WI38 (cell line): ENCODE measurements around the gene PODNL1.

ENCODE experiments used
- H3K4me3 ChIP-seq: 2 replicates; pipeline ENCODE4 v1.5.1; 2011; ENCODE audit warnings: low read depth, mild to moderate bottlenecking, control low read depth, low read length
- TF ChIP-seq, protein P1 (sequence below): IDR thresholded peaks from 2 replicates; pipeline ENCODE4 v1.5.1; 2012; ENCODE audit warnings: low read depth, mild to moderate bottlenecking, control low read depth, low read length

PODNL1 gene, protein sequence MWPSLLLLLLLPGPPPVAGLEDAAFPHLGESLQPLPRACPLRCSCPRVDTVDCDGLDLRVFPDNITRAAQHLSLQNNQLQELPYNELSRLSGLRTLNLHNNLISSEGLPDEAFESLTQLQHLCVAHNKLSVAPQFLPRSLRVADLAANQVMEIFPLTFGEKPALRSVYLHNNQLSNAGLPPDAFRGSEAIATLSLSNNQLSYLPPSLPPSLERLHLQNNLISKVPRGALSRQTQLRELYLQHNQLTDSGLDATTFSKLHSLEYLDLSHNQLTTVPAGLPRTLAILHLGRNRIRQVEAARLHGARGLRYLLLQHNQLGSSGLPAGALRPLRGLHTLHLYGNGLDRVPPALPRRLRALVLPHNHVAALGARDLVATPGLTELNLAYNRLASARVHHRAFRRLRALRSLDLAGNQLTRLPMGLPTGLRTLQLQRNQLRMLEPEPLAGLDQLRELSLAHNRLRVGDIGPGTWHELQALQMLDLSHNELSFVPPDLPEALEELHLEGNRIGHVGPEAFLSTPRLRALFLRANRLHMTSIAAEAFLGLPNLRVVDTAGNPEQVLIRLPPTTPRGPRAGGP

DNA sequence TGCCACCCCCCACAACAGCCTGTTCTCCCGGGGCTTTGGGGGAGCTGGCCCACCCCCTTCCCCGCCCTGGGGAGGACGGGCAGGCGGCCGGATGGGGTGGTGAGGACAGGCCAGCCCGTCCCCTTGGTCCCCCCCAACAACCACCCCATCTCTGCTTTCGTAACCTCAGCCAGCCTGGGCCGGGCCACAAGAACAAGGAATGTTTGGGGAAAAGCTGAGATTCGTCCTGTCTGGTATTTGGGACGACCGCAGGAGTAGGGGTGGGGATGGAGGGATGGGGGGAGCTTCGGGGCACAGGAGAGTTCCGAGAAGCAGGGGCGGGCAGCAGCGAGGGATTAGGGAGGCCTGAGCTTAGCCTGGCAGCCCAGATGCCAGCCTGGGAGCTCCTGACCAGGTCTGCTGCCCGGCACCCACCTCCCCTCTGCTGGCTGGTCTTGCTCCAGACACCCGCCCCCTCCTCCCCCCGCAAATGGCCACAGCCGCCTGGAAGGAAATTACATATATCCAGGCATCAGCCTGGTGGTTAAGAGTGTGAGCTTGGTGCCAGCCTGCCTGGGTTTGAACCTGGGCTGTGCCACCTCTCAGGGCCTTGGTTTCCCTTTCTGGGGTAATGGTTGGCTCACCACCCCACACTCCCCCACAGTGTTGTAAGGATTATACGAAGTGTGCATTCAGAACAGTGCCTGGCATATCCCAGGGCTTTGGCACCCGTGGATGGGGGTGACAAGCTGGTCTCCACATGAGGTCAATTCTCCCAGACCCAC, at the start of gene PODNL1:
TSS of gene PODNL1 (minus strand) at position 117 of the 764 bp plus-strand sequence. CDS start 236 bp downstream, outside the sequence.
- H3K4me3 ChIP-seq = peak within 1 kb of the TSS; percentile 52
- TF ChIP-seq, protein P1, sequence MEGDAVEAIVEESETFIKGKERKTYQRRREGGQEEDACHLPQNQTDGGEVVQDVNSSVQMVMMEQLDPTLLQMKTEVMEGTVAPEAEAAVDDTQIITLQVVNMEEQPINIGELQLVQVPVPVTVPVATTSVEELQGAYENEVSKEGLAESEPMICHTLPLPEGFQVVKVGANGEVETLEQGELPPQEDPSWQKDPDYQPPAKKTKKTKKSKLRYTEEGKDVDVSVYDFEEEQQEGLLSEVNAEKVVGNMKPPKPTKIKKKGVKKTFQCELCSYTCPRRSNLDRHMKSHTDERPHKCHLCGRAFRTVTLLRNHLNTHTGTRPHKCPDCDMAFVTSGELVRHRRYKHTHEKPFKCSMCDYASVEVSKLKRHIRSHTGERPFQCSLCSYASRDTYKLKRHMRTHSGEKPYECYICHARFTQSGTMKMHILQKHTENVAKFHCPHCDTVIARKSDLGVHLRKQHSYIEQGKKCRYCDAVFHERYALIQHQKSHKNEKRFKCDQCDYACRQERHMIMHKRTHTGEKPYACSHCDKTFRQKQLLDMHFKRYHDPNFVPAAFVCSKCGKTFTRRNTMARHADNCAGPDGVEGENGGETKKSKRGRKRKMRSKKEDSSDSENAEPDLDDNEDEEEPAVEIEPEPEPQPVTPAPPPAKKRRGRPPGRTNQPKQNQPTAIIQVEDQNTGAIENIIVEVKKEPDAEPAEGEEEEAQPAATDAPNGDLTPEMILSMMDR = no peak

DNA sequence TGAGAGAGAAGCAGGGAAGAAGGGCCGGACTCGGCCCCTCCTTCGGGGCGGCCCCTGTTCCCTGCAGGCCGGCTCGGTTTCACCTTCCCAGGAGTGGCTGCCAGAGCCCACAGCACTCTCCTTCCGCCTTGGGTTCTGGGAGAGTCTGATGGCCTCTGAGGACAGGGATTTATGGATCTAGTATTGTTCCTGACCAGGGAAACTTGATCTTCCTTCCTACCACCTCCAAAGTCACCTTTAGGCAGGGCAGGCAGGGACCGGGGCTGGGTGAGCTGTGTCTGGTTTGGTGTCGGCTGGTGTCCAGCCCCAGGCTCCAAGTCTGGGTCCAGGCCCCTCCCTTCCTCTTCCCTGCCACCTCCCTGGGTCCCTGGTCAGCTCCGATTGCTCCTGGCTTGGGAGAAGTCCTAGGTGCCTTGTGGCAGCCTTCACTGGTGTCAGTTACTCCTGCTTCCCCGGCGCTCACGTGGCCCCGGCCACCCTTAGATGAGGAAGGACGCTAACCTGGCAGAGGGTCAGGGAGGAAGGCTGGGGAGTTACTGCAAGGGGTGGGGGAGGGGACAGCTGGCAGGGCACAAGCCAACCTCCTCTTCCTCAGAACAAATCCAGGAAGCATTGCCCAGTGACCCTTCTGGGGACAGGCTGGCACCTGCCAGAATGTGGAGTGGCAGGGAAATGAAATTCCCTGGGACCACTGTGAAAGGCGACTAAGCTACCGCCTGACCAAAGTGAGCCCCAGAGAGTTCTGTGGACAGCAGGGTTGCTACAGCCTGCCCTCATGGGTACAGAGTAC, 49.1 kb upstream of the PODNL1 start:
- TF ChIP-seq, protein P1 = no peak
- no peak overlapping the region for H3K4me3 ChIP-seq

DNA sequence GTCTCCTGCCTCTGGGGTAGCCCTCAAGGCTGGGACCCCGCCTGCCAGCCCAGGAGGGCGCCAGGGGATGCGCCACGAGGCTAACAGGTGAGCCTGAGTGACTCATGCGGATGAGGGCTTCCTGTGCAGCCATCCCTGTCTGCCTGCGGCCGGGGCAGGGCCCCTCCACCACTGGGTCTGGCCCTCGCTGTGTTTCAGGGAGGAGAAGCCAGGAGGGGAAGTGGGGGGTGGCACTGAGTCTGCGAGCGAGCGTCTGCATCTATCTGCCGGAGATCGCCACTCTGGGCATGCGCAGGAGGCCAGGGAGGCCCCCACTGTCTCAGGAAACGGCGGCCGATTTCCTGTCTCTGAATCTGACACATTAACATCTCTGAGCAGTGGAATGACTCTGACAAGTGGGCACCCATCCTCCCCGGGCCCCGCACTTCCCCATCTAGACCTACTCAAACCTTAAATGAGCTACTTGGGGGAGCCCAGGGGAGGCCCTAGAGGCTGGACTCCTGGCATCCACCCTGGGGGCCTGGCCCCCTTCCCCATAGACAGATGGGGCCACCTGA, 48.2 kb upstream of the PODNL1 start:
- H3K4me3 ChIP-seq = no peak overlapping the region
- TF ChIP-seq, protein P1 = no peak

DNA sequence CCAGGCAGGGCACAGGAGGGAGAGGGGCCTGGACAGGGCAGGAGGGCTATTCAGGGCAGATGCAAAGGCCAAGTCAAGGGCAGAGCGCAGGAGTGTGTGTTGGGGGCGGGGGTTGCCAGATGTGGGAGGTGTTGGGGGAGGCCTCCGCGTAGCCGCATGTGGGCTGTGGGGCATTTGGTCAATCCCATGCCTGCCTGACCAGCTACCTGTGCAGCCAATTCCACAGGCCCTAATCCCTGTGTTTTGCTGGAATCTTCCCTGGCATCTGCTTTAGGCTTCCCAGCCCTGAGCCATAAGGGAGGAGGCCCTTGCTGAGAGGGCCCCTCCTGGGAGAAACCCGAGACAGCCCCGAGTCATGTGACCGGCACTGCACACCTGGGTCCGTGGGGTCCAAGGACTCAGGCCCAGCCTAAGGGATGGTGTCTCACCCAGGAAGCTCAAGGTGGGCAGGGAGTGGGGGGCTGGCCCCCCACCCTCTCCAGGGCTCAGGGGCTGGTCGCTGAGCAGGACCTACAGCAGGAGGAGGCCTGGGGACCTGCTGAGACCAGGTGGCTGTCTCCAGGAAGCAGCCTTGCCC, 47.6 kb upstream of the PODNL1 start:
- TF ChIP-seq, protein P1 = no peak
- no peak overlapping the region for H3K4me3 ChIP-seq

DNA sequence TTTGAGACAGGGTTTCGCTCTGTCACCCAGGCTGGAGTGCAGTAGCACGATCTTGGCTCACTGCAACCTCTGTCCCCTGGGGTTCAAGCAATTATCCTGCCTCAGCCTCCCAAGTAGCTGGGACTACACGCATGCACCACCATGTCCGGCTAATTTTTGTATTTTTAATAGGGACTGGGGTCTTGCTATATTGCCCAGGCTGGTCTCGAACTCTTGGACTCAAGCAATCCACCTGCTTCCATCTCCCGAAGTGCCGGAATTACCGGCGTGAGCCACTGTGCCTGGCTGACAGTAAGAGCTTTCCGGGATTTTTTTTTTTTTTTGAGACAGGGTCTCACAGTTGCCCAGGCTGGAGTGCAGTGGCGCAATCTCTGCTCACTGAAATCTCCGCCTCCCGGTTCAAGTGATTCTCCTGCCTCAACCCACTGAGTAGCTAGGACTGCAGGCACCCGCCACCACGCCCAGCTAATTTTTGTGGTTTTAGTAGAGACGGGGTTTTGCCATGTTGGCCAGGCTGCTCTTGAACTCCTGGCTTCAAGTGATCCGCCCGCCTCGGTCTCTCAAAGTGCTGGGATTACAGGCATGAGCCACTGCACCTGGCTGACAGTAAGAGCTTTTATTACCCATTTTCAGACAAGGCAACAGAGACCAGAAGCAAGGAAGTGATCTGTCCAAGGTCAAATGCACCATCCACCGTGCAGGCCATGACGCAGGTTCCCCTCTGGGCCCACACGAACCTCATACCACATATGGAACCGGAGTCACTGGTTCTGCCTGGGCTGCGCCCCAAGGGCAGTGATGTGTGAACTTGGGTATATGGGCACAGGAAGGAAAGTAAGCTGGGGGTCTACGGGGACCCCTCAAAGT, 46.9 kb upstream of the PODNL1 start:
- no peak overlapping the region for H3K4me3 ChIP-seq
- TF ChIP-seq, protein P1 = no peak

DNA sequence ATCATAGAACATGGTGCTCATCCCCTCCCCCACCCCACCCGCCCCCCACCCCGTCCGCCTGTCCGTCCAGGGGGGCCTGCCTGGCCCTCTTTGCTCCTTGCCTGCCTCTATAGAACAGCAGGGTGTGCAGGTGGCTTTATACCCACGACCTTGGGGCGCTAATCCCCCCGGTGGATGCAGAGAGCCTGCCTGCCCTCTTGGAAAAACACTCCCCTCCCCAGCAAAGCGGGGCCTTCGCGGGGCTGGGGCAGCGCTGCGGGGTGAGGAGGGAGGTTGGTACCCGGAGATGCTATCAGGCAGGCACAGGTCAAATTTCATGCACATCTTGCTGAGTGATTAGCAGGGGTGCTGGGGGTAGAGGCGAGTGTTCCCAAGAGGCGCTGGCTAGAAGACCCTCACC, 46.0 kb upstream of the PODNL1 start:
- H3K4me3 ChIP-seq = no peak overlapping the region
- TF ChIP-seq, protein P1 = no peak
